Small intestine (tissue), 7 donors: Measurements from ENCODE around the gene NDUFS1. TPM values are rescaled to one million over a fixed set of nuclear protein-coding genes. Genes with fewer than 3 reads are reported as not detected.
"Not testable (repeated sequence)": the region's sequence is repeated elsewhere in the genome, so short reads cannot be mapped to it uniquely, and the experiment has no call there.

Experiments
- DNase-seq, 2 donors: peaks; one replicate each; pipeline versions ENCODE4 v3.0.0 to v3.0.0-alpha.2; 2013
- FAIRE-seq: peaks from 2 replicates; lab custom pipeline; 2012; peaks lifted over from hg19 to GRCh38; lab: Jason Lieb, UNC
- H3K27ac ChIP-seq, 3 donors: one replicate each; pipeline ENCODE4 v1.5.1; 2013; ENCODE audit warnings: low read length in 2 of 3, mild to moderate bottlenecking in 2 of 3, control low read depth in 1 of 3, inconsistent platforms in 1 of 3, low read depth in 1 of 3, moderate library complexity in 1 of 3
- H3K27me3 ChIP-seq, 3 donors: one replicate each; pipeline ENCODE4 v1.6.1; 2013; ENCODE audit warnings: low read length in 3 of 3, inconsistent platforms in 1 of 3; ENCODE audit not compliant: control insufficient read depth in 3 of 3, insufficient read depth in 3 of 3
- H3K36me3 ChIP-seq, 3 donors: one replicate each; pipeline ENCODE4 v1.6.1; 2013; ENCODE audit warnings: low read length in 3 of 3, inconsistent platforms in 1 of 3, low read depth in 1 of 3, mild to moderate bottlenecking in 1 of 3, moderate library complexity in 1 of 3; ENCODE audit not compliant: control insufficient read depth in 3 of 3, insufficient read depth in 2 of 3
- H3K4me1 ChIP-seq, 3 donors: one replicate each; pipeline ENCODE4 v1.6.1; 2013; ENCODE audit warnings: low read length in 2 of 3, inconsistent platforms in 1 of 3, low read depth in 1 of 3, mild to moderate bottlenecking in 1 of 3, moderate library complexity in 1 of 3; ENCODE audit not compliant: control insufficient read depth in 3 of 3, insufficient read depth in 2 of 3
- H3K4me3 ChIP-seq, 3 donors: one replicate each; pipeline ENCODE4 v1.5.1; 2013; ENCODE audit warnings: low read length in 3 of 3, control low read depth in 1 of 3, inconsistent platforms in 1 of 3, low read depth in 1 of 3, mild to moderate bottlenecking in 1 of 3, moderate library complexity in 1 of 3
- H3K9me3 ChIP-seq, 2 donors: one replicate each; pipeline ENCODE4 v1.6.1; 2013; ENCODE audit warnings: low read depth in 1 of 2, low read length in 1 of 2; ENCODE audit not compliant: control insufficient read depth in 2 of 2, insufficient read depth in 1 of 2
- WGBS, 3 donors: extraction: QIAGEN DNeasy Blood & Tissue Kit; methylation state at CpG; one replicate each; pipeline ENCODE4 v1.1.7; 2013; 5-methylcytosine and 5-hydroxymethylcytosine counted together
- polyA plus RNA-seq, 4 donors: library from polyadenylated mRNA; stranded (reverse) in 3 of 4; unstranded in 1 of 4; fragments of 200-250 nt in 3 of 4; fragments of 120-200 nt in 1 of 4; gene quantifications; one replicate each; pipeline versions ENCODE4 v1.2.1 to v1.2.3, GENCODE V29; 2013
- donor health status: healthy with polysubstance abuse.
- donor health status: control.
- donor health status: control.
- donor health status: Bipolar disorder and iron deficiency.
- donor health status: healthy.

Gene NDUFS1
- polyA plus RNA-seq, 4 donors, result 33.5 to 60.5 (median 50.8) TPM

DNA sequence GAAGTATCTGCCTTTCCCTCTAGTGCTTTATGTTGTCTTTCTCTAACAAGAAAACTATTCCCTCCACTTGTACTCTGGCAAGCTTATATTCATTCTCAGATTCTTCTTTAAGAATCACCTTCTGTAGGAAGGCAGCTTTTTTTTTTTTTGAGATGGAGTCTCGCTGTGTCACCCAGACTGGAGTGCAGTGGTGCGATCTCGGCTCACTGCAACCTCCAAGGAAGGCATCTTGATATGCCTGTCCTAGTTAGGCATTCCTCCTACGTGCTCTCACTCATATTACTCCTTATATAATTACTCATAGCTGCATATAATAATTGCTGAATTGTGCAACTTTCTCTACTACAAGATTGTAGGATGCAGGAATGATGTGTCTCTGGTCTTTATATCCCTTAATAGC is 15.8 kb downstream of the NDUFS1 start:
- Histone ChIP-seq H3K4me3 (no peak overlapping the region), H3K27ac (no peak overlapping the region), H3K36me3 (peaks cover 20 to 54% (median 27%) of the 10 kb centered on the region in 3 donors), H3K4me1 (no peaks in the 10 kb centered on the region), H3K9me3 (no peaks in the 10 kb centered on the region), H3K27me3 (no peaks in the 10 kb centered on the region)
- DNase-seq, result no peak
- 95 to 100% (median 98%) methylated on average over 4 of the region's 4 CpGs for WGBS, 3 donors
- FAIRE-seq, result no peak

DNA sequence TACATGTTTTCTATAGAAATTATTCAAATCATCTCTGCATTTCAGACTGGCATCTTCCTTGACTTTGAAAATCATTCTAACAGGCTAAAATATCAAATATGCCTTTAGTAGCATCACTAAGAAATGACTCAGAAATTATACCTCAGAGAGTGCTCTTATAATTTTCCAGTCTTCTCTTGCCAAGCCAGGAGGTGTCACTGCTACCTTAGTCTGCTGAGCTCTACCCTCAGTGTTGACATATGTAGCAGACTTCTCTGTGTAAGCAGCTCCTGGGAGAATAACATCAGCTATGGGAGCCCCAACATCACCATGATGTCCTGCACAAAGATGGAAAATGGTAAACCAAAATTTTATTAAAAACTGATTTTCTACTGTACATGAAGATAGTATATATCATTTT is 31.6 kb downstream of the NDUFS1 start:
- no peak for FAIRE-seq

DNA sequence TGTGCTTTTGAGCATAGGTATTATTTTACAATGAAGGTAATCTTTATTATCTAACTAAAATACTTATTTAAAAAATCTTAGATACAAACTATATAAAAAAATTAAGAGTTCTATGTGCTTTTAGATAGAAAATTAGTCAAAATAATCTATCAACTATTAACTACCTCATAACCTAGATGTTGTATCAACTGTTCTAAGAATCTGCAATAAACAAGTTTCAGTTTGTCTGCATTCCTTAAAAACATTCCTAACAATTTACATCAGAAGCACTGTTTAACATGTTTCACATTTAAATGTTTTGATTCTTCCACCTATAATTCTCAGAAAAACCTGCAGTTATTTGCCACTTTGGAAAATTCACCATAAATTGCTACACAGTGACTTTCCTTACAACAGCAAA is 33.3 kb downstream of the NDUFS1 start:
- no peak for DNase-seq
- Histone ChIP-seq H3K27me3 (no peaks in the 10 kb centered on the region), H3K4me3 (no peak overlapping the region), H3K9me3 (no peaks in the 10 kb centered on the region), H3K36me3 (peaks cover 7 to 51% (median 14%) of the 10 kb centered on the region in 3 donors), H3K27ac (no peak overlapping the region), H3K4me1 (no peaks in the 10 kb centered on the region)
- FAIRE-seq, result peak; percentile 23

More for the DNA sequence above, 31.6 kb downstream of the NDUFS1 start:
- Histone ChIP-seq H3K9me3 (no peaks in the 10 kb centered on the region), H3K27ac (no peak overlapping the region), H3K4me1 (no peaks in the 10 kb centered on the region), H3K27me3 (no peaks in the 10 kb centered on the region), H3K36me3 (peaks cover 3 to 50% (median 14%) of the 10 kb centered on the region in 3 donors), H3K4me3 (no peak overlapping the region)
- DNase-seq, result no peak

DNA sequence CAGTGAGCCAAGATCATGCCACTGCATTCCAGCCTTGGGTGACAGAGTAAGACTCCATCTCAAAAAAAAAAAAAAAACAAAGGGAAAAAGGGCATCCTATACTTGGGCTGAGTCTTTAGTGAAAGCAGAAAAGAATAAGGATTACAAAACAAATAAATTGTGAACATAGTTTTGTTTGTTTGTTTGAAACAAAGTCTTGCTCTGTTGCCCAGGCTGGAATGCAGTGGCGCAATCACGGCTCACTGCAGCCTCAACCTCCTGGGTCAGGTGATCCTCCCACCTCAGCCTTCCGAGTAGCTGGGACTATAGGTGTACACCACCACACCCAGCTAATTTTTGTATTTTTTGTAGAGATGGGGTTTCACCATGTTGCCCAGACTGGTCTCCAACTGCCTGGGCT is 36.7 kb downstream of the NDUFS1 start:
- H3K9me3 ChIP-seq, DNase-seq, FAIRE-seq, H3K4me3 ChIP-seq, H3K27ac ChIP-seq, H3K27me3 ChIP-seq, H3K4me1 ChIP-seq: not testable (repeated sequence)
- 95 to 96% (median 96%) methylated on average over 3 of the region's 3 CpGs for WGBS, 3 donors
- H3K36me3 ChIP-seq, result peaks cover 7 to 33% (median 23%) of the 10 kb centered on the region in 3 donors

DNA sequence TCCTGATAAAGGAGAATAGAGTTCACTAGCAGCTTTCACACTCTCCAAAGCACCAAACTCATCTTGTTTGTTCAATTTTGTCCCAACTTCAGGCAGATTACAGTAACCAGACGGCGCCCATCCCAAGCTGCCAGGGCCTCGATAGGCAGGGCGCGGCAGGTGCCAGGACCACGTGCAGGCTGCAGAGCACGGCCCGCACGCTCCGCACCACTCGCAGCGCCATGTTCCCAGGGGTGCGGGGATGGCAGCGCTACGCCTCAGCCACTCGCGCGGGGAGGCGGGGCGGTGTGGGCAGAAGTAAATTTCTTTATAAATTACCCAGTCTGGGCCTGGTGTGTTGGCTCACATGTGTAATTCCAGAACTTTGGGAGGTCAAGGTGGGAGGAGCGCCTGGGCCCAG is 43.0 kb downstream of the NDUFS1 start:
- DNase-seq (no peak), FAIRE-seq (no peak)
- peaks cover 0 to 6% of the 10 kb centered on the region in 2 donors for H3K9me3 ChIP-seq
- no peak overlapping the region for H3K4me3 ChIP-seq
- peaks cover 3 to 17% (median 12%) of the 10 kb centered on the region in 3 donors for H3K36me3 ChIP-seq
- 95 to 96% (median 96%) methylated on average over 21 of the region's 21 CpGs for WGBS, 3 donors
- no peaks in the 10 kb centered on the region for H3K27me3 ChIP-seq
- H3K27ac ChIP-seq, result no peak overlapping the region
- no peaks in the 10 kb centered on the region for H3K4me1 ChIP-seq

DNA sequence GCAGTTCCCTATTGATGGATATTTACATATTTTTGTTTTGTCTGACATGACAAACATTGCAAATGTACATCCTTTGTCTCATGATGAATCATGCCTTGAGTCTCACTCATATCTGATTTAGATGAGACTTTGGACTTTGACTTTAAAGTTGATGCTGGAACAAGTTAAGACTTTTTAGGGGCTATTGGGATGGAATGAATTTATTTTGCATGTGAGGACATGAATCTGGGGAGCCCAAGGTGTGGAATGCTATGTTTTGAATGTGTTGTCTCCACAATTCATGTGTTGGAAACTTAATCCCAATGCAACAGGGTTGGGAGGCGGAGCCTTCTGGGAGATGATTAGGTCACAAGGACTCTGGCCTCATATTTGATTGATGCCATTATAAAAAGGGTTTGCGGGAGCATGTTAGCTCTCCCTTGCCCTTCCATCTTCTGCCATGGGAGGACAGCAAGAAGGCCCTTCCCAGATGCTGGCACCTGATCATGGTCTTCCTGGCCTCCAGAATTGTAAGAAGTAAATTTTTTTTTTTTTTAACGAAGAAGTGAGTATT is 44.1 kb downstream of the NDUFS1 start:
- Histone ChIP-seq H3K27me3 (no peaks in the 10 kb centered on the region), H3K4me1 (no peaks in the 10 kb centered on the region), H3K9me3 (peaks cover 0 to 2% of the 10 kb centered on the region in 2 donors), H3K4me3 (no peak overlapping the region), H3K36me3 (peaks cover 3 to 14% (median 6%) of the 10 kb centered on the region in 3 donors), H3K27ac (no peak overlapping the region)
- DNase-seq (peak; percentile 21 to 78), FAIRE-seq (no peak)
- 68 to 91% (median 74%) methylated on average over 3 of the region's 3 CpGs for WGBS, 3 donors

DNA sequence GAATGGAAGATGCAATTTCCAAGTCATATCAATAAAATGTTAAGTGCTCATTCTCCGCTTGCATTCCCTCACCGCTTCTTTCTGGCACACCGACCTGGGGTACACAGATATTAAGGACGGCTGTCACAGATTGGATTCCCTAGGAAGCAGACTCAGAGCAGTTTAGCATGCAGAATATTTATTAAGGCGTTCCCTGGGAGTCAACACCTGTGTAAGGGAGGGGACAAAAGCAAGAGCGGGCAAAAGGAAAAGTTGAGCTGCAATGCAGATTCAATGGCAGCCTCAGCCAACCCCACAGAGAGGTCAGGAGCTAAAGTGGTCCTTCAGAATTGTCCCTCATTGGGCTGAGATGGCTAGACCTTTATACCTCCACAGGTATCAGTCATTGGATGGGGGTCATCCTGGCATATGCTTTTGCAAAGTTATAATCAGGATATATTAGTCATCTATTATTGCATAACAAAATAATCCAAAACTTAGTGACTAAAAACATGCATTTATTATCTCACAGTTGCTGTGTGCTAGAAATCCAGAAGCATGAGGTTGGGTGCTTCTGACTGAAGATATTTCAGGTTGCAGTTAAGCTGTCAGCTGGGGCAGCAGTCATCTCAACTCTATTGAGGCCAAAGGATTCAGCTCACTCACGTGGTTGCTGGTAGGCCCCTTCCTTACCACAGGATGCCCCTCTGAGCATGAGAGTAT is 46.2 kb downstream of the NDUFS1 start:
- Histone ChIP-seq H3K9me3 (peaks cover 0 to 2% of the 10 kb centered on the region in 2 donors), H3K4me1 (no peaks in the 10 kb centered on the region), H3K36me3 (peaks cover 2 to 11% (median 3%) of the 10 kb centered on the region in 3 donors), H3K4me3 (no peak overlapping the region), H3K27me3 (no peaks in the 10 kb centered on the region), H3K27ac (no peak overlapping the region)
- WGBS, 3 donors, result 92 to 98% (median 95%) methylated on average over 7 of the region's 7 CpGs
- no peak for DNase-seq
- no peak for FAIRE-seq

DNA sequence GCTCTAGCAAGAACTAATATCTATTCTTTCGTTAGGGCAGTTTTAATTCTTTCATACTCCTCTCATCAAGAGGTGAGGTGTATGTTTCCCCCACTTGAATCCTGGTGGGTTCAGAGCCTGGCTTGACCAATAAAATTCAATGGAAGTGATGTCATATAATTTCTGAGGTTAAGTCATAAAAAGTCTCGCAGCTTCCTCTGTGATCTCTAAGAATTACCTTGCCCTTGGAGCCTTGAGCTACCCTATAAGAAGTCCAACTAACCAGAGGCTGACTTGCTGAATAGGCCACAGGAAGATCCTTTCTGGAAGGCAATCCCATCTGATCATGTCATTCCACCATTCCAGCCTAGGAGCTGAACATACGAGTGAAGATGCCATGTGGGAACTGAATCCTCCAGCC is 47.1 kb downstream of the NDUFS1 start:
- no peaks in the 10 kb centered on the region for H3K4me1 ChIP-seq
- H3K27ac ChIP-seq, result no peak overlapping the region
- no peak overlapping the region for H3K4me3 ChIP-seq
- no peaks in the 10 kb centered on the region for H3K27me3 ChIP-seq
- WGBS, 3 donors, result 91 to 96% (median 95%) methylated on average over 3 of the region's 3 CpGs
- H3K9me3 ChIP-seq, result peaks cover 0 to 2% of the 10 kb centered on the region in 2 donors
- no peak for DNase-seq
- peaks cover 0 to 8% (median 0%) of the 10 kb centered on the region in 3 donors for H3K36me3 ChIP-seq
- FAIRE-seq, result no peak
